ENCODE measurements around the gene OR2V2. TPM values are rescaled to one million over a fixed set of nuclear protein-coding genes. Genes with fewer than 3 reads are reported as not detected.
A peak's percentile ranks its signal among the peaks of the same experiment; 100 is the strongest.
"Not testable (repeated sequence)": the region's sequence is repeated elsewhere in the genome, so short reads cannot be mapped to it uniquely, and the experiment has no call there.

Gene OR2V2
- total RNA-seq, 1 donor from 2014 or later, result not detected

- no peak for DNase-seq (ENCODE audit: low spot score)
These were observed 2.3 kb upstream of the OR2V2 start for GRCh38 chr5:181145133-181145532.

DNA sequence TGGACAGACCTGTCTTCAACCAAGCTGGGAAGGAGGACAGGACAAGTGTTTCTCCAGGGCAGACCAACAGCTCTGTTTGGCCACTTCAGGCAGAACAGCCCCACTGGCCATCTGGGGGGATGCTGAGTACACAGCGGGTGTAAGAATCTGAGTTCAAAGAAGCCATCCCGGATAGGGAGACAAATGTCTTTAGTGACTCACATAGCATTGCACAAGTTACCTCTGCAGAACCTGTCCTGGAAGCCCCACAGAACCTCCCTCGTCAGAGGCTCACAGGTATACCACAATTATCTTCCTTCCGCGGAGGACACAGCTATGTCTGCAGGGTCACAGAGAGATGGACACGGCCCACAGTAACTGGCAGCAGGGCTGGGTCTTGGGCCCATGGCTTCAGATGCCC is 2.0 kb downstream of the OR2V2 start:
- no peak for DNase-seq (ENCODE audit: low spot score)

DNA sequence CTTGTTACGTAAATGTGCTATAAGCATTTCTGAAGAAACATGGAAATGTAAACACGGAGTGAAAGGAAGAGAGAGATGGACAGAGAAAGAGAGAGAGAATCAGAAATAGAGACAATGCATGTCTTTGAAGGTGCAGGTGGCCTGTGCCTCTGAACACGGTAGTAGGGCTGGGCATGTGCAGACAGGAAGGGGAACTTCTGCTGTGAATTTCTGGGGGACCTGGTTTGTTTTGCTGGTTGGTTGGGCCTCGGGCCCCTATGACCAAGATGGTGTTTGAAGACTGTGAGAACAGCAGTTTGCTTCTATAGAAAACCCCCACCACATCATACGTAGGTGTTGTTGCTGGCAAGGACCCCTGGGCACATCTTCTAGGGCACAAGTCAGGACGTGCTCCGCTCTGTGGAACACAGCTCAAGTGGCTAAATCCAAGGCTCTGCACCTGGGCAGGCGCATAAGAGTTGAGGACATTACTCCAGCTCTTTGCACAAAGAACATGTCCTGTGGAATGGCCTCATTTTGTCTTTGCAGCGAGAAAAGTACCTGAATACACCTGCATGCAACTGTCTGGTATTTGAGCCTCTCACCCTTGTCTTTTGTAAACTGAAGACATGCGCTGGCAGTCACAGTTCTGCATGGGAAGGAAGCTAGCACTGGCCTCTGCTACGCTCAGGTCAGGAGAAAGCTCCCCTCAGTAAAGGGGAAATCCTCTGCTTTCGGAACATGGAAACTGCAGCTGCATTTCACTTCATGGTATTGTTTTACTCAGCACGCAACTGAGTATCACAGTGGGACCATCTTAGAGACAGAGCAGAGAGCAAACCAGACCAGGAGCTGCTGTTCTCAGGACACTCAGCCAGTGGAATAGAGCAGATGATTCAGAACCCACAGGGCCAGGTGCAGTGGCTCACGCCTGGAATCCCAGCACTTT is 2.7 kb downstream of the OR2V2 start:
- DNase-seq (ENCODE audit: low spot score), result no peak

DNA sequence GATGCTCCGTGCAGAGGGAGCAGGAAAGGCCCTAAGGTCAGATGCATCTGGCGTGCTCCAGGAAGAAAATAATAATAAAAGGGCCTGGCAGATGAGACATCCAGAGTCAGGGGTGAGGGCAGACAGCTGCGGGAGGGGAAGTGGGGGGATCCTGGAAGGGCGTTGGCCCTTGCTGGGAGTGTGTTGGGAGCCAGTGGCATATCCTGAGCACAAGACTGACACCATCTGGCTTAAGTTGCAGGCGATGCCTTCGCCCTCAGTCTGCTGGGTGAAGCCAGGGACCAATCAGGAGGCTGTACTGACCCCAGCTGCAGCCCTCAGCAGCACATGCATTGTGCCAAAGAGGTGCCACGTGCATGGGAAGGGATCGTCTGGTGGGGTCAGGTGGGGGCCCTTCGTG is 3.8 kb downstream of the OR2V2 start:
- no peak for DNase-seq (ENCODE audit: low spot score)

DNA sequence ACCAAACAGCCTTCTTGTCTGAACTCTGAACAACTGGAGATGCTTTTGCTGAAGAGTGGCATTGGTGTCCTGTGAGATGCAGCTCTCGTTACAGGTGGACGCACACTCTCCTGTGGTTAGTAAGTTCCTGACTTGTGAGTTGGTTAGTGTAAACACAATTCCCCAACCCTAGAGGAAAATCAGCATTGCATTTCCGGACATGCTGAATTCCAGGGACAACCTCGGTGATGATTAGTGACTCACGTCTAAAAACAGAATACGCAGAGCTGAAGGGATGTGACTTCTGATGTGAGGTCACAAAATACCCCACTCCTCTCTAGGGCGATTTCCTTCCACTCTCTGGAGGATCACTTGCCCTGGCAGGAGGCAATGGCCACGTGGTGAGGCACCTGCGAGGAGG is 5.0 kb downstream of the OR2V2 start:
- DNase-seq (ENCODE audit: low spot score), result no peak

GRCh38 chr5:181153814-181154213 is 6.4 kb downstream of the OR2V2 start:
- DNase-seq (ENCODE audit: low spot score), result no peak

DNA sequence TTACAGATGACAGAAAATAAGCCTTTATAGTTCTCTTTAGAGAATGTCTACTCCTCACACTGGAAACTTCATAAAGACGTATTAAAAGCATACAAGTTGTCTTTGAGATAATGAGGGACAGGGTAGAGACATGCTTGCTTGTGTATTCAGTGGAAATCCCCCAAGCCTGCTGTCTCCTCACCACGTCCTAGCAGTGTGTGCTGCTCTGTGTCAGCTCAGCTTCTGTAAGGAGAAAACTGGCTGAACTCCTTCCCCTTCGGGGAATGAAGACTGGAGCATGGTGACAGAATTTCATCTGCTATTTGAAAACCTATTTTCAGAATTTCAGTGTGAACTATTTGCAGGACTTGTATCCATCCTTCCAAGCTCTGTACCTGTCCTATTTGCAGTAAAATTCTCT is 9.4 kb downstream of the OR2V2 start:
- no peak for DNase-seq (ENCODE audit: low spot score)

GRCh38 chr5:181158869-181159268 is 11.5 kb downstream of the OR2V2 start:
- no peak for DNase-seq (ENCODE audit: low spot score)

DNA sequence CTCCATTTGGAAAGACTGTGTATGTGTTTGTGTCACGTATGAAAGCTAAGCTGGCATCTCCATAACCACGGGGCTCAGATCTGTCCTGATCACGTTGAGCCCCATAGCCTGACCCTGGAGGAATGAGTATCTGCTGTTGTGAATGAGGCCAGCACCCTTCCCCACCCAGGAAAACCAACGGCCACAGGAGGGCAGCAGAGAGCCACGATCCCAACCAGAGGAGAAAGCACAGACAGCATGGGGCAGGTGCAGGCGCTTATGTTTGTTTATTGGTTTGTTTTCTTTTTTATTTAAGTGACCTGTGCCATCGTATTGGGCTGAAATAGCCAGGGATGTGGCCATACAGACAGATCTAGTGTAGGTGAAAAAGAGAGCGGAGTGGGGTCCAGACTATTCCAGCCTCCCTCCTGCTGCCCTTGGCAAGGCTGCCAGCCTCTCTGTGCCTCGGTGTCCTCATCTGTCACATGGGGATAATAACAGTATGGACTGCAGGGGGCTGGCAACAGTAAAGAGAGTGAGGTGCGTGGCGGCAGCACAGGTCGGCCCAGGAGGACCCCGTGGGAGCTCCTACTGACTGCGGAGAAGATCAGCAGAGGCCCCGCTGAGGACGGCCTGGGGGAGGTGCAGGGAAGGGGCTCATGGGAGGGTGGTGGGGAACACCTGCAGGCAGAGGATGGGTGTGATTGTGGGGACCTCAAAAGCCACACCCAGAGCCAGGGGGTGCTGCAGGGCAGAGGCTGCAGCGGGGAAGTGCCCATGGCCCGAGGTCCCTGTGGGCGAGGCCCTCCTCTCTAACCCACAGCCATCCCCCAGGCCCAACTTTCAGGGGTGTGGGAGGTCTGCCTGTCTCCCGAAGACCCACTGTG is 12.1 kb downstream of the OR2V2 start:
- DNase-seq (ENCODE audit: low spot score), result peak; percentile 87

- no peak for DNase-seq (ENCODE audit: low spot score)
These were observed 12.9 kb downstream of the OR2V2 start for GRCh38 chr5:181160152-181160754.

DNA sequence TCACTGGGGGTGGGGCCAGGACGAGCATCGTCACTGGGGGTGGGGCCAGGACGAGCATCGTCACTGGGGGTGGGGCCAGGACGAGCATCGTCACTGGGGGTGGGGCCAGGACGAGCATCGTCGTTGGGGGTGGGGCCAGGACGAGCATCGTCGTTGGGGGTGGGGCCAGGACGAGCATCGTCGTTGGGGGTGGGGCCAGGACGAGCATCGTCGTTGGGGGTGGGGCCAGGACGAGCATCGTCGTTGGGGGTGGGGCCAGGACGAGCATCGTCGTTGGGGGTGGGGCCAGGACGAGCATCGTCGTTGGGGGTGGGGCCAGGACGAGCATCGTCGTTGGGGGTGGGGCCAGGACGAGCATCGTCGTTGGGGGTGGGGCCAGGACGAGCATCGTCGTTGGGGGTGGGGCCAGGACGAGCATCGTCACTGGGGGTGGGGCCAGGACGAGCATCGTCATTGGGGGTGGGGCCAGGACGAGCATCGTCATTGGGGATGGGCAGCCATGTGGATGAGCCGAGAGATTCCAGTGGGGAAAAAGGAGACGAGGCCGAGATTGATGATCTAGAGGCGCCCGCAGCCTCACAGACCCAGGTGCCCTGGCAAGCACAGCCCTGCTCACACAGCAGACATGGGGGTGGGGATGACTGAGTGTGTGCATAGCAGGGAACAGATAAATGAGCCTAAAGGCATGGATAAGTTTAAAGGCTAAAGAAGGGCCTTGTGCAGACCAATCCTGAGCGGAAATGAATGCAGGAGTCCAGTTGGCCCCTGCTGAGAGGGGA is 13.6 kb downstream of the OR2V2 start:
- not testable (repeated sequence) for DNase-seq (ENCODE audit: low spot score)

- no peak for DNase-seq (ENCODE audit: low spot score)
These were observed 14.3 kb downstream of the OR2V2 start for GRCh38 chr5:181161534-181162175.

GRCh38 chr5:181163487-181164075 is 16.2 kb downstream of the OR2V2 start:
- no peak for DNase-seq (ENCODE audit: low spot score)

- no peak for DNase-seq (ENCODE audit: low spot score)
These were observed 16.9 kb downstream of the OR2V2 start for GRCh38 chr5:181164076-181164952.

GRCh38 chr5:181166812-181167733 is 19.7 kb downstream of the OR2V2 start:
- no peak for DNase-seq (ENCODE audit: low spot score)

DNA sequence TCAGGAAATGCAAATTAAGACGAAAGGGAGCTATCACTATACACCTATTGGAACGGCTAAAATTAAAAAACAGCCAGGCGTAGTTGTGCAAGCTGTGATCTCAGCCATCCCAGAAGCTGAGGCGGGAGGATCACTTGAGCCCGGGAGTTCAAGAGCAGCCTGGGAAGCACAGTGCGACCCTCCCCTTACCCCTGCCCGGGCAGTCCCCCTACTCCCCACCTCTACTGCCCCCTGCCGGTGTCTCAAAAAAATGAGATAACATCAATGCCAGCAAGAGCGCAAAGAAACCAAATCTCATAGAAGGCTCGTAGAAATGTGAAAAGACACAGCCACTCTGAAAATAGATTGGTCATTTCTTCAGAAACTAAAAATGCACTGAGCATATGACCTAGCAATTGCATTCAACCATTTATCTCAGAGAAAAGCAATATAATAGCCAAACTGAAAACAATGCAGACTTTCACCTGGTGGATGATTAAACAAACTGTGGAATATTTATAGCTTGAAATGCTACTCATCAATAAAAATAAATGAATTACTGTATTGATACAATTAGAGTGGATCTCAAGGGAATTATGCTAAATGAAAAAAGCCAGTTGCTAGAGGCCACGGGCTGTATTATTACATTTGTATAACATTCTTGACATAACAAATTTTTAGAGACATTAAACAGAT is 20.6 kb downstream of the OR2V2 start:
- no peak for DNase-seq (ENCODE audit: low spot score)

- DNase-seq (ENCODE audit: low spot score), result no peak
These were observed 21.3 kb downstream of the OR2V2 start for GRCh38 chr5:181168595-181169118.
